Karpas-422 (cell line): ENCODE data around the gene ARL8A. TPM values are rescaled to one million over a fixed set of nuclear protein-coding genes. Genes with fewer than 3 reads are reported as not detected.
A peak's percentile ranks its signal among the peaks of the same experiment; 100 is the strongest.

ENCODE experiments used
- DNase-seq: peaks from one replicate; pipeline ENCODE4 v3.0.0-alpha.2; 2015
- H2AFZ ChIP-seq: fragments of 200-600 bp; sonication (generic); 2 replicates; pipeline ENCODE4 v1.6.1; 2014; ENCODE audit warnings: antibody characterized with exemption, low read length, mixed read lengths
- H3K27ac ChIP-seq: fragments of 200-600 bp; sonication (generic); 2 replicates; pipeline ENCODE4 v1.5.1; 2014; ENCODE audit warnings: mild to moderate bottlenecking, low read length, moderate library complexity
- H3K27me3 ChIP-seq: fragments of 200-600 bp; sonication (generic); 2 replicates; pipeline ENCODE4 v1.6.1; 2014; ENCODE audit warnings: low read length, mixed read lengths
- H3K36me3 ChIP-seq: fragments of 200-600 bp; sonication (generic); 2 replicates; pipeline ENCODE4 v1.6.1; 2014; ENCODE audit warnings: low read length, mixed read lengths; ENCODE audit not compliant: insufficient read depth
- H3K4me1 ChIP-seq: fragments of 200-600 bp; sonication (generic); 2 replicates; pipeline ENCODE4 v1.6.1; 2014; ENCODE audit warnings: mild to moderate bottlenecking, low read length, mixed read lengths
- H3K4me2 ChIP-seq: fragments of 200-600 bp; sonication (generic); 2 replicates; pipeline ENCODE4 v1.6.1; 2014; ENCODE audit warnings: low read length, low read depth, mild to moderate bottlenecking; ENCODE audit not compliant: poor library complexity, severe bottlenecking
- H3K4me3 ChIP-seq: fragments of 200-600 bp; sonication (generic); 2 replicates; pipeline ENCODE4 v1.5.1; 2014; ENCODE audit warnings: mild to moderate bottlenecking, antibody characterized with exemption, low read length, mixed read lengths
- H3K79me2 ChIP-seq: fragments of 200-600 bp; sonication (generic); 2 replicates; pipeline ENCODE4 v1.6.1; 2014; ENCODE audit warnings: mild to moderate bottlenecking, low read length, mixed read lengths
- H3K9ac ChIP-seq: fragments of 200-600 bp; sonication (generic); 2 replicates; pipeline ENCODE4 v1.6.0; 2014; ENCODE audit warnings: low read length
- H3K9me2 ChIP-seq: fragments of 200-600 bp; sonication (generic), shearing (Covaris generic); replicated peaks from 2 replicates; pipeline ENCODE4 v1.6.0; 2014; ENCODE audit warnings: mild to moderate bottlenecking, low read length, moderate library complexity; ENCODE audit not compliant: insufficient read depth
- H3K9me3 ChIP-seq: fragments of 300-700, 200-600 bp; sonication (generic); 2 replicates; pipeline ENCODE4 v1.6.1; 2014; ENCODE audit warnings: low read length, mixed read lengths
- H4K20me1 ChIP-seq: fragments of 200-600 bp; sonication (generic); 2 replicates; pipeline ENCODE4 v1.6.1; 2014; ENCODE audit warnings: mild to moderate bottlenecking, antibody characterized with exemption, low read length, low read depth; ENCODE audit not compliant: insufficient read depth
- total RNA-seq: library from RNA; depleted of rRNA; stranded (reverse); fragments of >200 nt; shearing (Covaris generic); gene quantifications from 2 replicates; pipeline ENCODE4 v1.2.3, GENCODE V29; 2014; ENCODE audit warnings: low replicate concordance

Gene ARL8A
- total RNA-seq, 1 experiment from 2014 or later: 26.7 TPM

GRCh38 chr1:202157945-202158344 is 13.4 kb upstream of the ARL8A start:
- H3K4me1 ChIP-seq: peaks cover 61% of the 10 kb centered on the region
- H4K20me1 ChIP-seq: no peaks in the 10 kb centered on the region
- H3K79me2 ChIP-seq: 0 out of 2 replicates have a peak, but pooled peaks cover 4% of the 10 kb centered on the region
- H3K9ac ChIP-seq: no peak overlapping the region
- H3K9me2 ChIP-seq: no peaks in the 10 kb centered on the region
- no peaks in the 10 kb centered on the region for H3K27me3 ChIP-seq
- H3K36me3 ChIP-seq: peaks cover 5% of the 10 kb centered on the region; the same call in 1 of the 2 replicates
- H3K9me3 ChIP-seq: no peaks in the 10 kb centered on the region
- H2AFZ ChIP-seq: no peak overlapping the region
- H3K4me3 ChIP-seq: no peak overlapping the region
- no peak for DNase-seq
- H3K4me2 ChIP-seq: no peak overlapping the region
- H3K27ac ChIP-seq: no peak overlapping the region

DNA sequence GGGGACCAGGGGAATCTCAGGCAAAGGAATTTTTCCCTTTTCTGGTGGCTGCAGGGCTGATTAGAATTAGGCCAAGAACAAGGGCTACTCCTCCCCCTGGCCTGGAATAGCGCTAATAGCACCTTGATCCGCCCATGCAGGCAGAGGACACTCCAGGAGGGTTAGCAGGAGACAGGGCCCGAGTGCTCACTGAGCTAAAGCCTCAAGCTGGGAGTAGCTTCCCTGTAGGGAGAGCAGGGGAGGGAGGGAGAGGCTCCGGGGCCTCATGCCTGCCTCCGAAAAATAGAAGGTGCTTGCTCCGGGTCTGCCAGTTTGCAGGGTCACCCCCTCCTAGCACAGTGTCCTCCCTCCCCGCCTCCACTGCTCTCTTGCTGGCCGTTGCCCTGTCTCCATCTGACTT is 12.1 kb upstream of the ARL8A start:
- peaks cover 5% of the 10 kb centered on the region; the same call in 1 of the 2 replicates for H3K36me3 ChIP-seq
- H2AFZ ChIP-seq: no peak overlapping the region
- no peak overlapping the region for H3K4me3 ChIP-seq
- no peaks in the 10 kb centered on the region for H3K27me3 ChIP-seq
- no peaks in the 10 kb centered on the region for H4K20me1 ChIP-seq
- no peak overlapping the region for H3K27ac ChIP-seq
- H3K4me2 ChIP-seq: no peak overlapping the region
- 0 out of 2 replicates have a peak, but pooled peaks cover 4% of the 10 kb centered on the region for H3K79me2 ChIP-seq
- no peaks in the 10 kb centered on the region for H3K9me3 ChIP-seq
- peaks cover 48% of the 10 kb centered on the region for H3K4me1 ChIP-seq
- DNase-seq: no peak
- H3K9ac ChIP-seq: no peak overlapping the region
- no peaks in the 10 kb centered on the region for H3K9me2 ChIP-seq

DNA sequence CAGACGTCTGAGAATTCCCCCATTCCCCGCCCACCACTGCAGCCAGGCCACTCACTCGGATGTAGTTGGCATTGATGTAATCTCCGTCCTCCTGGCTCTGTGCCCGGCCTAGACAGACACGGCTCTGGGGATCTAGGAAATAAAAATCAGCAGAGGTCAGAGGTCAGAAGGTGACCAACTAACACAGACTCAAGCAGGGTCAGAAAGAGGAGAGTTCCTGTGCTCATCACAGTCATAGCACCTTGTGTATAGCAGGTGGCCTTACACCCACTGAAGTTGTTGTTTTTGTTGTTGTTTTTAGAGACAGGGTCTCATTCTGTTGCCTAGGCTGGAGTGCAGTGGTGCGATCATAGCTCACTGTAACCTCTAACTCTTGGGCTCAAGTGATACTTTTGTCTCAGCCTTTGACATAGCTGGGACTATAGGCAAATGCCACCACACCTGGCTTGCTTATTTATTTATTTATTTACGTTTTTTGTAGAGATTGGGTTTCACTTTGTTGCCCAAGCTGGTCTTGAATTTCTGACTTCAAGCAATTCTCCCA is 11.0 kb upstream of the ARL8A start:
- no peak for DNase-seq
- Histone ChIP-seq H4K20me1 (no peaks in the 10 kb centered on the region), H3K27ac (no peak overlapping the region), H3K4me3 (no peak overlapping the region), H3K36me3 (peaks cover 10% of the 10 kb centered on the region), H3K9me2 (no peaks in the 10 kb centered on the region), H3K79me2 (0 out of 2 replicates have a peak, but pooled peaks cover 4% of the 10 kb centered on the region), H3K4me2 (peak overlapping the region; percentile 18), H2AFZ (no peak overlapping the region), H3K9me3 (no peaks in the 10 kb centered on the region), H3K27me3 (no peaks in the 10 kb centered on the region), H3K9ac (no peak overlapping the region), H3K4me1 (peaks cover 38% of the 10 kb centered on the region)

DNA sequence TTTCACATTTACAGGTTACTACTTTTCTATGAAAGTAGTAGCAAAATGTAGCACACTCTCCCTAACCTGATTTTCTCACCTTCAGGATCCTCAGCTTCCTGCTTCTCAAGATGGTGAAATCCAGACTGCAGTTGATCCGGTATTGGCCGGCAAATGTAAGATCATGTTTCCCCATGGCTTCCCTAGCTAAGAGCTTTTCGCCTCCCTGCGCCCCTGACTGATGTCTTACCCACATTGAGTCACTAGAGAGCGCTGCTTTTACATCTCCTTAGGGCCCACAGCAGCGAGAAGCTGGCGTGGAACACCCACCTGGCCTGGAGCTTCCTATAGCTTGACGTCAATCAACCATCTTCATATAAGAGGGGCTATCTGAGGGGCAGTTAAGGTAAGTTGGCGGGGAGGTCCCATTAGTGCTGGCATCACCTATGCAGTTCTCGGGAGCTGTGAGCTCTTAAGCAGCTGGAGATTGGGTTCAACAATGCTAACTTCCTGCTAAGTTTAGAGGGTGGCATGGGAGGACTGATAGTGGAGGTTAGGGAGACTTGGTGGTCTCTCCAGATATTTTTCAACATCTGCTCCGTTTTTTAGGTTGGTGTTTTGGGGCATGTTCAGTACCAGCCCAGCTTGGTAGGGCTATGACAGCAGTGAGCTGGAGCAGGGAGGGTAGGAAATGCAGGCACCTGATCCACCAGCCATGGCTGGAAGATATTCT is 10.4 kb upstream of the ARL8A start:
- Histone ChIP-seq H3K9me2 (no peaks in the 10 kb centered on the region), H3K9ac (no peak overlapping the region; the same call in 1 of the 2 replicates), H3K4me3 (no peak overlapping the region), H4K20me1 (no peaks in the 10 kb centered on the region), H2AFZ (no peak overlapping the region), H3K27me3 (no peaks in the 10 kb centered on the region), H3K9me3 (no peaks in the 10 kb centered on the region), H3K4me1 (peaks cover 31% of the 10 kb centered on the region), H3K79me2 (0 out of 2 replicates have a peak, but pooled peaks cover 4% of the 10 kb centered on the region), H3K4me2 (peak overlapping the region; percentile 18), H3K36me3 (peaks cover 12% of the 10 kb centered on the region), H3K27ac (no peak overlapping the region)
- DNase-seq: peak; percentile 87

DNA sequence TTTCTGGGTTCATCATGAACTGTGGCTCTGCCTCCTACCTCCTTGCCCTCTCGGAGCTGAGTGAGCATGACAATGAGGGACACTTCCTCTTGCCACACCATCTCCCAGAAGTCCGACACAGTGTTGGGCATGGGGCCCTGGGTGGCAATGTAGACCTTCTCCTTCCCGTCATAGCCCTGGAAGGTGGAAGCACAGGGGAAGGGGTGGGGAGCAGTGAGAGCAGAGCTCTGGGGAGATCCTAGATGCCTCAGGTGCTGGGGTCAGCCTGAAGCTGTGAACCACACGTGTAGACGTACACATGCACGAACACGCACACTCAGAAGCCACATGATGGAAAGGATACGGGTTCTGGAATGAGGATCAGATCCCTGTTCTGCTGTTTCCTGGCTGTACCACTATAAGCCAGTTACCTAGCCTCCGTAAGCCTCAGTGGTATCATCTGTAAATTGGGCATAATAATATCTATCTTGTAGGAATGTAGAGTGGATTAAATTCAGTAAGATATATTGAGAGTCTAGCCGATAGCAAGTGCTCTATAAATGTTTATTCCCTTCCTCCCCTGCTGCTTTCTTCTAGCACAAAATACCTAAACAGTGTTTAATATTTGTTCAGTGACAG is 9.7 kb upstream of the ARL8A start:
- H3K4me1 ChIP-seq: peaks cover 25% of the 10 kb centered on the region
- H3K27me3 ChIP-seq: no peaks in the 10 kb centered on the region
- no peak for DNase-seq
- H3K9ac ChIP-seq: no peak overlapping the region
- H3K4me2 ChIP-seq: no peak overlapping the region
- H3K36me3 ChIP-seq: peaks cover 12% of the 10 kb centered on the region
- H3K4me3 ChIP-seq: no peak overlapping the region
- H3K79me2 ChIP-seq: no peaks in the 10 kb centered on the region
- H4K20me1 ChIP-seq: no peaks in the 10 kb centered on the region
- H3K9me2 ChIP-seq: no peaks in the 10 kb centered on the region
- no peak overlapping the region for H3K27ac ChIP-seq
- no peaks in the 10 kb centered on the region for H3K9me3 ChIP-seq
- H2AFZ ChIP-seq: no peak overlapping the region

DNA sequence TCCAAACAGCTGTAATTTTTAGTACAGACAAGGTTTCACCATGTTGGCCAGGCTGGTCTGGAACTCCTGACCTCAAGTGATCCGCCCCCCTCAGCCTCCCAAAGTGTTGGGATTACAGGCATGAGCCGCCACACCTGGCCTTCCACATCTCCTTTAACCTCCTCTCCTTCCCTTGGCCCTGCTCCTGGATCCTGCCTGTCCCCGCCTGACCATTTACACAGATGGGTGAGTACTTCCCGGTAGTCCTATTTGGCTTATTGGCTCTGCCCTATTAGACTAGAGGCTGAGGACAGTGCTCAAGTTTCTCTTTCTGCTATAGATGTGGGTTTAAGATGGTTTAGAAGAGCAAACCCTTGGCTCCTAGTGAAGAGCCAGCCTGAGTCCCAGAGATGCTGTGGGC is 8.7 kb upstream of the ARL8A start:
- Histone ChIP-seq H3K79me2 (no peaks in the 10 kb centered on the region), H3K4me1 (peaks cover 15% of the 10 kb centered on the region), H2AFZ (no peak overlapping the region), H3K9ac (no peak overlapping the region), H4K20me1 (no peaks in the 10 kb centered on the region), H3K27ac (no peak overlapping the region), H3K36me3 (peaks cover 12% of the 10 kb centered on the region), H3K4me3 (no peak overlapping the region), H3K9me3 (no peaks in the 10 kb centered on the region), H3K27me3 (no peaks in the 10 kb centered on the region), H3K9me2 (no peaks in the 10 kb centered on the region), H3K4me2 (no peak overlapping the region)
- DNase-seq: no peak

DNA sequence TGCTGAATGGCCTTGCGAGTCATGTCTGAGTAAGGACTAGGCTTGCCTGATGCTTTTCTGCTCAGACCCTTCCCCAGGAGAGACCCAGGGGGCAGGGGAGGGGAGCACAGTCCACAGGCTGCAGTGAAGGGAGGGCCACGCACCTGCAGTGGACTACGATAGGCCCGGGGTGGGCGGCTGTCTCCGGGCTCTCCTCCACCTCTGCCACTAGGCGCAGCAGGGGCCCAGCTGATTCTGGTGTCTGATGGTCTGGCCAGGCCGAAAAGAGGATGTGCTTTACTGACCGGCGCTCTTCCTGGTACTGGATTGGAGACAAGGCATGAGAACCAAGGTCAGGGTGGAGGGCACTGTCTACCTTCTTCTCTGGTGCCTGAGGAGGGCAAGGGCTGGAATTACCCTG is 7.9 kb upstream of the ARL8A start:
- H3K4me2 ChIP-seq: no peak overlapping the region
- no peaks in the 10 kb centered on the region for H3K79me2 ChIP-seq
- no peak overlapping the region for H3K4me3 ChIP-seq
- no peak for DNase-seq
- peaks cover 12% of the 10 kb centered on the region for H3K36me3 ChIP-seq
- H3K4me1 ChIP-seq: peaks cover 14% of the 10 kb centered on the region
- H3K9me3 ChIP-seq: no peaks in the 10 kb centered on the region
- H4K20me1 ChIP-seq: no peaks in the 10 kb centered on the region
- H3K9ac ChIP-seq: no peak overlapping the region
- H3K9me2 ChIP-seq: no peaks in the 10 kb centered on the region
- no peak overlapping the region for H3K27ac ChIP-seq
- H3K27me3 ChIP-seq: no peaks in the 10 kb centered on the region
- H2AFZ ChIP-seq: no peak overlapping the region

DNA sequence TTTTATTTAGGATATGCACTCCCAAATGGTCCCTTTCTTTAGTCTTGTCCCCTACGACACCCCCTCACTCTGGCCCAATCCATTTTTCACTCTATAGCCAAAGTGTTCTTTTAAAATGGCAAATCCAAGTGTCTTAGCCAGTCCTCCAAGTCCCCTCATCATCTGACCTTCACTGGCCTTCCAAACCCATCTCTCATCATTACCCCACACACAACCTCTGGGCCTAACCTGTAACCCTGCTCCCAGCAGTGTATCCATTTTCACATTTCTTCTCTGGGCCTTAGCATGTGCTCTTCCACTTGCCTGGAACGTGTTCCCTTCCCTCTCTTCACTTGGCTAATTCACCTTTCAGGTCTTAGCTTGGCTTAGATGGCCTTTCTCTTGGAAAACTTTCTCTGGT is 6.5 kb upstream of the ARL8A start:
- no peak overlapping the region for H3K9ac ChIP-seq
- no peaks in the 10 kb centered on the region for H3K79me2 ChIP-seq
- H3K27me3 ChIP-seq: no peaks in the 10 kb centered on the region
- no peak overlapping the region for H2AFZ ChIP-seq
- H3K27ac ChIP-seq: no peak overlapping the region
- H3K9me2 ChIP-seq: no peaks in the 10 kb centered on the region
- no peaks in the 10 kb centered on the region for H3K9me3 ChIP-seq
- DNase-seq: no peak
- H3K4me1 ChIP-seq: peaks cover 14% of the 10 kb centered on the region
- H3K4me3 ChIP-seq: no peak overlapping the region
- H3K4me2 ChIP-seq: no peak overlapping the region
- H3K36me3 ChIP-seq: peaks cover 12% of the 10 kb centered on the region
- no peaks in the 10 kb centered on the region for H4K20me1 ChIP-seq
